CD4-positive, alpha-beta T cell treated with Interferon gamma for 1 hour (primary cell): ENCODE measurements around the gene PTPRD.

Source experiments
- DNase-seq: peaks from one replicate; pipeline ENCODE4 v3.0.0-alpha.2; 2020

The PTPRD gene

DNA sequence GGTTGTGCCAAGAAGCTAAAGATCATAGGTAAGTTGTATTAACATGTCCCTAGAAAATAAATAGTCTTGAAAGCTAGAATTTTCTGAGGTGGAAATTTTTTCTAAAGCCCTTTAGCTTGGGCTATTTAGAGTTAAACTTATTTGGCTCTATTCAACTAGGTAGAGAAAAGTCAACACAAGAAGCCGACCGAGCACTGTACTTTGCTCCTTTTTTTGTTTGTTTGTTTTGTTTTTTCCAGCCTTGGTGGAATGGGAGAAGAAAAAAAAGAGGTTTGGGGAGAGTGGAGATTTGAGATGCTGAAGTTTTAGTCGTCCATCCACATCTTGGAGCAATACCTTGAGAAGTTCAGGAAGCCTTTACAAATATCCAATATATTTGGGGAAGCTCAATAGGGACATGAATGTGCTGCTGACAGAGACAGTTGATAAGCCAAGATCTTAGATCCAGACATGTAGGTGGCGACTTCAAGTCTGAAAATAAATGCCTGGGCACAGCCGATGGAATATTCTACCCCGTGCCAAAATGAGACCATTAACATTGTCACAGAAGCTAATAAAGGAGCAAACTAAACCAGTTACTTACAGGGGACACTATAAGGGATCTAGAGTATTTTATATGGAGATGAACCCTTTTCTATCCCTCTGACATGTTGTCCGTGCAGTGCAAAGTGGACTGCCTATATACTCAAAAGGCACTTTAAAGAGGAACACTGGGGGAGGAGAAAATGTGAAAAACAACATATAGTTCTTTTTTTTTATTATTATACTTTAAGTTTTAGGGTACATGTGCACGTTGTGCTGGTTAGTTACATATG, 466.1 kb downstream of the PTPRD start:
- no peak for DNase-seq

GRCh38 chr9:10144355-10144754, 468.4 kb downstream of the PTPRD start:
- no peak for DNase-seq

DNA sequence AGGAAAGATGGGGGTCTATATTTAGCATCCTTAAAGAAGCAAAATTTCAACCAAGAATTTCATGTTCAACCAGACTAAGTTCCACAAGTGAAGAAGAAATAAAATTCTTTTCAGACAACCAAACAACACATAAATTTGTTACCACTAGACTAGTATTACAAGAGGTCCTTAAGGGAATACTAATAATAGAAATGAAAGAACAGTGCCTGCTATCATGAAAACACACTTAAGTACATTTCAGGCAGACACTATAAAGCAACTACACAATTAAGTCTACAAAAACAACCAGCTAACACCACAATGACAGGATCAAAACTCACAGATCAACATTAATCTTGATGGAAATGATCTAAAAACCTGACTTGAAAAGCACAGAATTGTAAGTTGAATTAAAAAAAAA, 477.2 kb downstream of the PTPRD start:
- no peak for DNase-seq

DNA sequence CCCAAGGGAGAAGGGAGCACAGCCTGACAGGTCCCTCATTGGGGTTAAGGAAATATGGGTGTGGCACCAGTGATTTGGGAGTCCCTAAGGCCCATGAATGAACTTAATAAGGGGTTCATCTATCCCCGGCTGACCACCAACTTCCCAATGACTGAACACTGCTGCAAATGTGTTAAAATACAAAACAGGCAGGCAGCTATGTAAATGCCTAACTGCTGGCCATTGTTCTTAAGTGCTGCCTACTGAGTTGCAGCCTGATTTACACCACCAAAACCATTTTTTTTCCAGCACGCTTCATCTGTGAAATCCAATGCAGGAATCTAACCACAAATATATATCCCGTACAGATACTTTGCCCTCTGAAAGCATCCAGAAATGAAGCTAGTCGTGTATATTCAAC, 478.5 kb downstream of the PTPRD start:
- DNase-seq, result no peak

DNA sequence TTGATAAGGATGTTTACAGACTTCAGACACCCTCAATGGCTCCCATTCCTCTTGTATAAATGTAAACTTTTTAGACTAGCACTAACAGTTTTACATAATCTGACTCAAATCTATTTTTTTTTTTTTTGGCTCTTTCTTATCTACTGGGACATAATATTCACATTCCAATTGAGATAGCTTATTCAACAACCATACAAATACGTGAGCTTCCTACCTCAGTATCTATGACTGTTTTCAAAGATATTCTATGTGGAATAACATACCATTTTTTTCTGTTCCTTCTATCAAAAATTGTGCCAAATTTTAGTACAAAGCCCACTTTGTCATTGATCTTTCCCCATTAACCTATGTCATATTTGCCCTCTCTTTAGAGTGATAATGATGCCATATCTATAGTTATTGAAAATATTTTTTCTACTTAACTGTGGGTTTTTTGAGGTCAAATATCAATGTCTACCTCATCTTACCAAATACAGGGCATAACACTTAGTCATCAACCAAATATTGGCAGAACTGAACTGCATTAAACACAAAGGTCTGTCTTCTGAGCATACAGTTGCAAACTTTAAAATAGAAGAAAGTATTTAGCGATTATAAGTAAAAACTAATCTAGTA, 482.6 kb downstream of the PTPRD start:
- no peak for DNase-seq

DNA sequence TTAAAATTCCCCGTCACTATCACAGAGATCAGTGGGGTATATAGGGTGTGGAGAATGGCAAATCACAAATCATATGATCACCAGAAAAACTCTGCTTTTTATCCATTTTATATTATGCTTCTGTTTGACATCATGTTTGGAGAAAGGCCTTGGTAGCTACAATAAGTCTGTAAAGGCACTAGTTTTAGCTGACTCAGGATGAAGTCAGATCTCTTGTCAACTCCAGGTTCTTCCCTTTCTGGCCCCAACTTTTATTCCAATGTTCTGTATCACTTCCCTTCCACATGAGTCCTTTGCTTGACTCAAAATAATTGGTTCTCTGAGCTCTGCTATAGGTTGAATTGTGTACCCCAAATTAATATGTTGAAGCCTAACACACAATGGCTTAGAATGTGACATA, 484.9 kb downstream of the PTPRD start:
- no peak for DNase-seq

DNA sequence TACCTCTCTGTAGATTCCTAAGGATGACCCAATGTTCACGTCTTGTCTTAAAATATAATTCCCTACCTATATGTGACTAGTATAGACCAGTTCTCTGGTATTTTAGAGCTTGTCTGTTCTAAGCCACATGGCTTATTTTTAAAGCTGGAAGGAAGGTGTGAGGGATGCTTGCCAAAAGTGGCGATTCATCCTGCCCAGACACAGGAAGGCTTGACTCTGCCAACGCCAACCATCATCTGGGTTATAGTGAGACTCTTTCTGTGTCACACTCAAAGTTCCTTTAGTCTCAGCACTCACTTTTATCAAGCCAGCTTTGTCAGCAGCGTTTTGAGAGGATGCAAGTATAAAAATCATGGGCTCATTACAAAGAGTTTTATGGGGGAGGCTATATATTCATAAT, 500.0 kb downstream of the PTPRD start:
- DNase-seq, result no peak

- no peak for DNase-seq
These were observed 500.7 kb downstream of the PTPRD start for GRCh38 chr9:10112070-10112469.

- DNase-seq, result no peak
These were observed 504.0 kb downstream of the PTPRD start for GRCh38 chr9:10108815-10109214.

- no peak for DNase-seq
These were observed 508.0 kb downstream of the PTPRD start for GRCh38 chr9:10104774-10105173.

GRCh38 chr9:10095208-10095607, 517.6 kb downstream of the PTPRD start:
- DNase-seq, result no peak

DNA sequence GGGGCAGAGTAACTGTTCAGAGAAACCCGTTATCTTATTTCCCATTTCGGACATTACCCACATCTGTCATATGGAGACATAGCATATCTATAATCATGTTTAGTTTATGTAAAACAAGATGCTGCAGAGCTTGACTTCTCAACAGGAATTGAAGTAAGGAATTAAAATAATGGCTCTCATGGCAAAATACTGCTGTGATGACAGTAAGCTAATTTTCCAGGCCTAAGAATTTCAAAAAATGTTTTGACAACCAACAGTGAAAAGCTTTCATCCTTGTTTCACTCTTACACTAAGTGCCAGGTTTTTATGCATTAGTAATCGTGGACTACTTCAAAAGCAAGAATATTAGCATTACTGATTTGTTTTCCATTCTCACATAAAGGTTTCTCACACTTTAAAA, 518.2 kb downstream of the PTPRD start:
- DNase-seq, result no peak

DNA sequence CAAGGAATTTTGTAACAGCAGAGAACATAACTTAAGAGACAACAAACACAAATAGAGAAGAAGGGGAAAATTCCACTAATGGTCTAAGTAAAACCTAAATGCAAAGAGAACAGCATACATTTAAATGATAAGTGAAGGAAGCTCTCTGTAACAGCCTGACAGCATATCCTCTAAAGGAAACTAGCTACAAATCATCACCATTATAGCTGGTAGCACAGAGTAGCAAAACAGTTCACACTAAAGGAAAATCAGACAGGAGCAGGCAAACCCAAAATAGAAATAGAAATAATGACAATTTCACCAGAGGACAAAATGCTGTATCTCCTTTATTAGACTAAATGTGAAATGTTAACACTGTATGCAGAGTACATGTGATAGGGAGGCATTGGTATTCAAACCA, 532.8 kb downstream of the PTPRD start:
- no peak for DNase-seq

DNA sequence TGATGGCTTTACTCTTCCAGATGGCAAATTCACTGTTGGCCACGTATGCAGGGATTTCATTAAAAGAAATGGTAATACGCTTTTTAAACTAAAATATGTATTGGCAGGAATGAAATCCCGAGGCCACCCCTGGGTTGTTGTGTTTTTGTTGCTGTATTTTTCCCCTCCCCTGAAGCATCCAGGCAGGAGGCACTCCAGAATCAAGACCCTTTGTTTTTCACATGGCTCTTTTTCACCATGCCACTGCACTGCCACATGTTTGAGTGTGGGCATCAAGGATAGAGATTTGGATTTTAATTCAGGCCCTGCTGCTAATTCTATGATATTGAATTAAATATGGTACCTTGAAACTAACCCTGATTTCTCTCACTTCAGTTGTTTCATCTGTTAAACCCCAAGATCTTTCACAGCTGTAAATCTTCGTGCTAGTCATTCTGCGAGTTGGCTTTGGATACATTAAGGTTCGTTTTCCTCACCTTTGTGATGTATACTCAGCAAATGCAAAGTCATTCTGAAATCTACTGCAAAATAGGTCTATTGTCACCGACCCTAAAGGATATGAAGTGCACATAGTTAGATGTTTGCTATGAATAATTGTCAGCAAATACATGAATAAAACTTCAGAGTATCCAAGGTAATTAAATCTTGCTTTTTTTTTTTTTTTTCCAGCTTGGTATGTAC, 533.4 kb downstream of the PTPRD start:
- no peak for DNase-seq

- no peak for DNase-seq
These were observed 541.2 kb downstream of the PTPRD start for GRCh38 chr9:10071579-10071978.

DNA sequence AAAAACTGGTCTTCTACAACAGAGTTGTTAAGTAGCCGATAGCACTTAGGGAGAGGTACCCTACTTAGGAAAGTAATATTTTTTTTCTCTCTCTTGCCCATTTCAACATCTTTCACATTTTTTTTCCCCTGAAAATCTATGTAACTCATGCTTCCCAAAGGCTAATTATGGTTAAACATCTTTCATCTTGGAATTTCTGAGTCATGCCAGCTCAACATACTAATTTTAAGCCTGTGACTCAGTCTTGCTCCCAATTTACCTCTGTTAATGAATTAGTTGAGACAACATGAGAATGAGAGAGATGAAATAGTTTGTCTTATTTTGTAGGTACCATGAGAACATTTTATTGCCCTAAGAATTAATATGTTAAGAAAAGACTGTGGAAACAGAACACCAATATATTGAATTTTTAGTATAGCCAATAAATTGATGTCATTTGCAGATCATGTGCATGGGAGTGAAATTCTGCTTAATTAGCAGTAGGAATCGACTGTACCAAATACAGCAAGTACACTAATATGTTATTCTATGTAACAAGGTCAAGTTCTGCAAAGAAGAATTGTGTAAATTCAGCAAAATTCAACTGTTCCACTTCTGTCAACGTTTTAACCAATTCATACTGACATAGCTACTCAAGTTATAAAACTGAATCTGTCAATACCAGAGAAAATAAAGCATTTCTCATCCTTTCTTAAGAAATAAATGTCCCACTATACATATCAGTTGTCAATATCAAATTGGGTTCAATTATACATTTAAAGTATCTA, 550.0 kb downstream of the PTPRD start:
- DNase-seq, result no peak

GRCh38 chr9:10059044-10059443, 553.8 kb downstream of the PTPRD start:
- DNase-seq, result no peak

GRCh38 chr9:10055886-10056395, 556.9 kb downstream of the PTPRD start:
- DNase-seq, result no peak

GRCh38 chr9:10054456-10054855, 558.3 kb downstream of the PTPRD start:
- no peak for DNase-seq

GRCh38 chr9:10052916-10053315, 559.9 kb downstream of the PTPRD start:
- no peak for DNase-seq

DNA sequence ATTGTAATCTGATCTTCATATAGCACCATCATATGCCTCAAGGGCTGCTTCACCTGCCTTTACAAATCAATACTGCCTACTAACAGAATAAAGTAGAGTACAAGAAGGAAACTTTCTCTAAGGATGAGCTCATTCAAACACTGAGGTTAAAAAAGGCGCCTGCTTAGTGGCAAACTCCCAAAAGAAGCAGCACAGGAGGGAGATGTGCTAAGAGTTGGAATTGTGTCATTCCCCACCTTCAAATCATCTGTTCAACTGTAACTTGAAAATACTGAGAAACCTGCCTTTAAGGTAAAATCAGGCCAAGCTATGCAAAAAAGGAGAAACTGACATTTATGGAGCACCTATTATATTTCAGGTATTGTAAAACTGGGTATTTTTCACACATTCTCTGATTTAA, 560.6 kb downstream of the PTPRD start:
- no peak for DNase-seq

- DNase-seq, result no peak
These were observed 562.8 kb downstream of the PTPRD start for GRCh38 chr9:10050016-10050415.

DNA sequence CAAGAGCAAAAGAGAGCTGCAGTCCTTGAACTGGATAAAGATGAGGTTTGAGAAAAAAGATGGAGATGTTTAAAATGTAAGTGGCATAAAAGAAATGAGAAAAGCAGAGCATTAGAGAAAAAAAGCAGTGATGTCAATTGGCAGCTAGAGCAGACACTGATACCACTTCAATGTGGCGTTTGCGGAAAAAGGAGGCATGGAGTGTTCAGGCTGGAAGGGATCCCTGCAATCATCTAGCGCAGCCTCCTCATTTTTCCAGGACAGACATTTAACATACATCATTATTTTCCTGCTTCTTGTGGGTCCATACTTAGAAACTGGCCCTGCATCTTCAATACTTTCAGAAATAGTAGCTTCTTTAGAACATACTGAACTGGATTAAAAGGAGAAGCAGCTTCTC, 563.8 kb downstream of the PTPRD start:
- no peak for DNase-seq
